ENCODE data around the gene TRIM32. TPM values are rescaled to one million over a fixed set of nuclear protein-coding genes. Genes with fewer than 3 reads are reported as not detected.

TRIM32 gene
- total and polyA plus RNA-seq, 2 of the 13 experiments (the other 11 are each of a cell fraction or from before 2014, with no cell fraction given), result 6.5 to 7.7 TPM

- ATAC-seq, result no peak
- intact Hi-C loops (cut with micrococcal nuclease; ENCODE audit: unreplicated experiment) (no loop called here), in situ Hi-C loops (cut with HindIII; ENCODE audit: extremely low pct_ligation_motif_present, low pct_unique_long_range_greater_than_20kb) (no loop called here)
- no peak overlapping the region for H3K4me3 ChIP-seq (replicated peaks in 1 of 3; ENCODE audit: insufficient read depth in 1 of 3, low read depth in 2 of 3, low read length in 3 of 3)
- no peaks in the 10 kb centered on the region for H3K4me1 ChIP-seq (ENCODE audit: insufficient read depth, low read length)
- H3K27ac ChIP-seq (ENCODE audit: extremely low read length, insufficient read depth, low read length), result no peak overlapping the region
- BruUV-seq (replicated peaks), result no TSS peak
- no peak overlapping the region for H2AFZ ChIP-seq (ENCODE audit: low read length)
- no peaks in the 10 kb centered on the region; a peak in 1 of 5 replicates for H3K36me3 ChIP-seq (replicated peaks in 1 of 2; ENCODE audit: control insufficient read depth in 1 of 2, insufficient read depth in 2 of 2, low read length in 2 of 2)
- ChIA-PET CTCF (ENCODE audit: low intra/inter-chr PET ratio, low total read pairs) (no interaction called here), POLR2A (no interaction called here)
- no peaks in the 10 kb centered on the region for H3K27me3 ChIP-seq (ENCODE audit: control insufficient read depth in 1 of 2, insufficient read depth in 2 of 2, low read length in 2 of 2)
- no peak overlapping the region for H3K9ac ChIP-seq (ENCODE audit: insufficient read depth, low read depth, low read length)
- TF ChIP-seq ZBTB25 (CRISPR knock-in tag; IDR thresholded peaks at IDR 0.05) (no peak), CEBPB (IDR thresholded peaks at IDR 0.05; ENCODE audit: borderline replicate concordance, low read depth, low read length) (peak; percentile 48; the same call in 1 of the 2 replicates)
- no peaks in the 10 kb centered on the region for H3K79me2 ChIP-seq (ENCODE audit: insufficient read depth, low read length)
- no peak for DNase-seq (ENCODE audit: low spot score)
- no peak overlapping the region for H3K4me2 ChIP-seq (ENCODE audit: low read depth, low read length)
- no peaks in the 10 kb centered on the region for H4K20me1 ChIP-seq (ENCODE audit: insufficient read depth, low read length)
- H3K9me3 ChIP-seq (ENCODE audit: low read length), result no peaks in the 10 kb centered on the region
- no peak for FAIRE-seq
These were observed 17.4 kb downstream of the TRIM32 start for GRCh38 chr9:116704470-116704869.

GRCh38 chr9:116705531-116705930, 18.4 kb downstream of the TRIM32 start:
- Histone ChIP-seq H3K36me3 (replicated peaks in 1 of 2; ENCODE audit: control insufficient read depth in 1 of 2, insufficient read depth in 2 of 2, low read length in 2 of 2) (no peaks in the 10 kb centered on the region), H4K20me1 (ENCODE audit: insufficient read depth, low read length) (no peaks in the 10 kb centered on the region), H3K9ac (ENCODE audit: insufficient read depth, low read depth, low read length) (no peak overlapping the region), H3K79me2 (ENCODE audit: insufficient read depth, low read length) (no peaks in the 10 kb centered on the region), H3K27me3 (ENCODE audit: control insufficient read depth in 1 of 2, insufficient read depth in 2 of 2, low read length in 2 of 2) (no peaks in the 10 kb centered on the region), H3K27ac (ENCODE audit: extremely low read length, insufficient read depth, low read length) (no peak overlapping the region), H3K4me3 (replicated peaks in 1 of 3; ENCODE audit: insufficient read depth in 1 of 3, low read depth in 2 of 3, low read length in 3 of 3) (no peak overlapping the region), H2AFZ (ENCODE audit: low read length) (no peak overlapping the region), H3K4me1 (ENCODE audit: insufficient read depth, low read length) (no peaks in the 10 kb centered on the region), H3K9me3 (ENCODE audit: low read length) (no peaks in the 10 kb centered on the region), H3K4me2 (ENCODE audit: low read depth, low read length) (no peak overlapping the region)
- ChIA-PET CTCF (ENCODE audit: low intra/inter-chr PET ratio, low total read pairs) (no interaction called here), POLR2A (no interaction called here)
- intact Hi-C loops (cut with micrococcal nuclease; ENCODE audit: unreplicated experiment) (no loop called here), in situ Hi-C loops (cut with HindIII; ENCODE audit: extremely low pct_ligation_motif_present, low pct_unique_long_range_greater_than_20kb) (no loop called here)
- FAIRE-seq, result no peak
- 92% methylated on average over 1 of the region's 1 CpG for WGBS (ENCODE audit: low lambda C conversion rate)
- BruUV-seq (replicated peaks), result no TSS peak
- DNase-seq (ENCODE audit: low spot score), result no peak
- no peak for ATAC-seq
- TF ChIP-seq BCLAF1 (IDR thresholded peaks at IDR 0.05) (no peak), PHF5A (CRISPR knock-in tag; IDR thresholded peaks at IDR 0.05; ENCODE audit: low read depth, unreplicated experiment) (no peak), GMEB2 (CRISPR knock-in tag; IDR thresholded peaks at IDR 0.05; ENCODE audit: low read depth) (no peak), DPF2 (CRISPR knock-in tag; IDR thresholded peaks at IDR 0.05; ENCODE audit: borderline replicate concordance, low read depth) (no peak), THYN1 (CRISPR knock-in tag; IDR thresholded peaks at IDR 0.05; ENCODE audit: borderline replicate concordance, low read depth) (no peak), NFE2L1 (CRISPR knock-in tag; IDR thresholded peaks at IDR 0.05; ENCODE audit: borderline replicate concordance) (no peak), ATF4 (CRISPR knock-in tag; IDR thresholded peaks at IDR 0.05) (no peak), ZNF569 (CRISPR knock-in tag; IDR thresholded peaks at IDR 0.05; ENCODE audit: borderline replicate concordance) (no peak), HMGA1 (CRISPR knock-in tag; conservative IDR thresholded peaks at IDR 0.05) (no peak), ISX (CRISPR knock-in tag; conservative IDR thresholded peaks at IDR 0.05) (no peak)
